Mucosa of descending colon (tissue), 3 donors: Measurements from ENCODE around the gene RAET1E. TPM values are rescaled to one million over a fixed set of nuclear protein-coding genes. Genes with fewer than 3 reads are reported as not detected.
"Not testable (repeated sequence)": the region's sequence is repeated elsewhere in the genome, so short reads cannot be mapped to it uniquely, and the experiment has no call there.

Source experiments
- ATAC-seq: fragments of 200-7000 bp; cut with Tn5 transposase; one replicate; pipeline ENCODE4 v1.9.1; 2020; ENCODE audit warnings: mild to moderate bottlenecking, moderate library complexity
- DNase-seq, 3 donors: peaks; one replicate each; pipeline ENCODE4 v3.0.0-alpha.2; 2020
- H3K36me3 ChIP-seq: fragments of 200-600 bp; one replicate; pipeline ENCODE4 v1.8.0; 2021; ENCODE audit warnings: low read depth, mild to moderate bottlenecking
- H3K4me1 ChIP-seq: fragments of 200-600 bp; one replicate; pipeline ENCODE4 v1.8.0; 2021; ENCODE audit warnings: low read depth, mild to moderate bottlenecking
- H3K4me3 ChIP-seq: fragments of 200-600 bp; one replicate; pipeline ENCODE4 v1.8.0; 2021; ENCODE audit warnings: mild to moderate bottlenecking
- H3K9me3 ChIP-seq: fragments of 200-600 bp; one replicate; pipeline ENCODE4 v1.8.0; 2021; ENCODE audit warnings: mild to moderate bottlenecking
- intact Hi-C, 2 donors: fragments of 100-400 bp; cut with DNase I in 1 of 2; cut with micrococcal nuclease in 1 of 2; formaldehyde crosslinking; loops; one replicate each; pipeline versions ENCODE4 v1.11.0 to v1.11.1; 2022; cut with DNase I, micrococcal nuclease
- total RNA-seq, 3 donors: library from RNA; stranded (reverse); fragmentation: NEBNext Ultra II Directional in 2 of 3; extraction: Animal tissue kit (Norgen Biotek cat#: 25700) in 2 of 3; gene quantifications; one replicate each; pipeline versions ENCODE4 v1.2.1 to v1.2.4, GENCODE V29; 2021 to 2023
- TF ChIP-seq, protein P1 (sequence below): fragments of 200-600 bp; IDR thresholded peaks from one replicate; pipeline ENCODE4 v1.8.0; 2022; ENCODE audit warnings: antibody characterized with exemption, mild to moderate bottlenecking
- donor health status: DM: no; HTN: no; CAD: no; lungs with moderate emphysema.
- donor health status: DM: no; HTN: no; CAD: no.
- donor health status: DM: no; HTN: yes; CAD: no.

RAET1E gene
- total RNA-seq, 3 donors from 2014 or later: 0.16 to 0.58 TPM; not detected in 1

DNA sequence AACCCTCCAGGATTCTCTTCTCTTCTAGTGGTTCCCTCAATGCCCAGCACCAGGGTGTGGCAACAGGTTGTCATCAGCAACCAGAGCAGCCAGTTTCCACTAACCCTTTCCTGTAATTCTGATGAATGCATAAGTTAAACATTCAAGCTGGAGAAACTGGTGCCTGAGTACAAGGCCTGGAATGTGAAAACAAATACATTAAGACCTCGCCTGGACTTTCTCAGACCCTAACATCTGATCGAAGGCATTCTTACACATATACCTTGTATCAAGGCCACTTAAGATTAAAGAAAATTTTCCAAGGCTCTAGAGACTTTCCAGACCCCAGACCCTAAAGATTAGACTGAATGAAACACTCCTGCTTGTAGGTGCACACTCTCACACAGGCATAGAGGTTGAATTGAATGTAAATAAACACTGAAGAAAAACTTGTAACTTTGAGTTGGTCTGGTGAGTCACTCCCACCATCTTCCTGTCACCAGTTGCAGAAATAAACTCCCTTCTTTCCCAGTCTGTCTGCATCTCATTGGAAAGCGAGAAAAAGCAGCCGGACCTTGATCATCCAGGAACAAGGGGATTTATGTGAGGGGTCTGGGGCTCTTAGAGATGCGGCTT, 42.8 kb downstream of the RAET1E start:
- Histone ChIP-seq H3K36me3 (no peaks in the 10 kb centered on the region), H3K9me3 (no peaks in the 10 kb centered on the region), H3K4me3 (no peak overlapping the region), H3K4me1 (peaks cover 7% of the 10 kb centered on the region)
- intact Hi-C loops: no loop called here
- TF ChIP-seq, protein P1, sequence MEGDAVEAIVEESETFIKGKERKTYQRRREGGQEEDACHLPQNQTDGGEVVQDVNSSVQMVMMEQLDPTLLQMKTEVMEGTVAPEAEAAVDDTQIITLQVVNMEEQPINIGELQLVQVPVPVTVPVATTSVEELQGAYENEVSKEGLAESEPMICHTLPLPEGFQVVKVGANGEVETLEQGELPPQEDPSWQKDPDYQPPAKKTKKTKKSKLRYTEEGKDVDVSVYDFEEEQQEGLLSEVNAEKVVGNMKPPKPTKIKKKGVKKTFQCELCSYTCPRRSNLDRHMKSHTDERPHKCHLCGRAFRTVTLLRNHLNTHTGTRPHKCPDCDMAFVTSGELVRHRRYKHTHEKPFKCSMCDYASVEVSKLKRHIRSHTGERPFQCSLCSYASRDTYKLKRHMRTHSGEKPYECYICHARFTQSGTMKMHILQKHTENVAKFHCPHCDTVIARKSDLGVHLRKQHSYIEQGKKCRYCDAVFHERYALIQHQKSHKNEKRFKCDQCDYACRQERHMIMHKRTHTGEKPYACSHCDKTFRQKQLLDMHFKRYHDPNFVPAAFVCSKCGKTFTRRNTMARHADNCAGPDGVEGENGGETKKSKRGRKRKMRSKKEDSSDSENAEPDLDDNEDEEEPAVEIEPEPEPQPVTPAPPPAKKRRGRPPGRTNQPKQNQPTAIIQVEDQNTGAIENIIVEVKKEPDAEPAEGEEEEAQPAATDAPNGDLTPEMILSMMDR: no peak
- DNase-seq (no peak), ATAC-seq (peak; percentile 75)

DNA sequence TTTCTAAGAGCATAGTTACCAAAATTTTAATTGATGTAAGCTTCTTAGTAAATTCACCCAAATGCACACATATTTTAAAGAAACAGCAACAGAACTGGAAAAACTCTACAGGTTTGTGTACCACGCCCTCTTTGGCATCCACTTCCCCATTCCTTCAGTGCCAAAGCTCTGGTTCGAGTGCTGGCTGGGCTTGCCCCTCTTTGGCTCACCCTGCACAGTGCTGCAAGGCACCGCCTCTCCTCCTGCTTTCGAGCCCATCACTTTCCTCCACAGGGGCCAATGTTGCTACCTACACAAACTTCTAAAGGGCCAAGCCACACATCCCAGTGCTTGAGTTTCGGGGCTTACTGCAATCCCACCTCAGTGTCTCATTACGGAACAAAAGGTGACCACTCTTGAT, 43.4 kb downstream of the RAET1E start:
- intact Hi-C loops: no loop called here
- DNase-seq: no peak
- Histone ChIP-seq H3K9me3 (no peaks in the 10 kb centered on the region), H3K36me3 (no peaks in the 10 kb centered on the region), H3K4me1 (peaks cover 7% of the 10 kb centered on the region), H3K4me3 (no peak overlapping the region)
- peak; percentile 52 for ATAC-seq
- TF ChIP-seq, protein P1: no peak

DNA sequence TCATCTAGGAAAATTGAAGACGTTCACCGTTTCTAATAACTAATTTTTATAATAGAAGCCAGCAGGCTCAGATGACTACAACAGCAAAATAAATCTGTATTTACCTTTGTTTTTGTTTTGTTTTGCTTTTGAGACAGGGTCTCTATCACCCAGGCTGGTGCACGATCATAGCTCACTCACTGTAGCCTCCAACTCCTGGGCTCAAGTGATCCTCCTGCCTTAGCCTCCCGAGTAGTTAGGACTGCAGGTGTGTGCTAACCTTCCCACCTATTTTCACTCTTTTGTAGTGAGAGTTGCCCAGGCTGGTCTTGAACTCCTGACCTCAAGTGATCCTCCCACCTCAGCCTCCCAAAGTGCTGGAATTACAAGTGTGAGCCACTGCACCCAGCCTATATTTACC, 43.9 kb downstream of the RAET1E start:
- DNase-seq, H3K9me3 ChIP-seq, intact Hi-C loops: not testable (repeated sequence)

DNA sequence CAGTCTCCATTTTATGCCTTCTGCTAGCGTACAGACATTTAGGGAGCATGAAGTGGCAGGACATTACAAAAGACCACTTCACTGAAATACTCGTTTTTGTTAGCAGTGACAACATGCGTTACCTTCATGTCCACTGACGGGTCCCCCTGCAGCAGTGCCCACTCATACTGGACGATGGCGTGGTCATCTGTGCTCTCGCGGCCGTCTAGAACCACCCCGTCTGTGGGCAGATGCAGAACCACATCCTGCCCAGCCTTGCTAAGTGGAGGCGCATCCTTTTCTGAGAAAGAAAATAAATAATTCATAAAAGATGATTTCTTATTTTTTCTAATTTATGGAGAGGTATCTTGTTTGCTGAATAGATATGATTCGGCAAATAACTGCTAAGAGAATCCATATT, 45.0 kb downstream of the RAET1E start:
- DNase-seq (no peak), ATAC-seq (no peak)
- Histone ChIP-seq H3K4me1 (peaks cover 7% of the 10 kb centered on the region), H3K4me3 (no peak overlapping the region), H3K9me3 (no peaks in the 10 kb centered on the region), H3K36me3 (no peaks in the 10 kb centered on the region)
- TF ChIP-seq, protein P1: no peak
- intact Hi-C loops: no loop called here

More for the DNA sequence above, 43.9 kb downstream of the RAET1E start:
- not testable (repeated sequence) for H3K4me1 ChIP-seq, ATAC-seq, H3K4me3 ChIP-seq, H3K36me3 ChIP-seq

DNA sequence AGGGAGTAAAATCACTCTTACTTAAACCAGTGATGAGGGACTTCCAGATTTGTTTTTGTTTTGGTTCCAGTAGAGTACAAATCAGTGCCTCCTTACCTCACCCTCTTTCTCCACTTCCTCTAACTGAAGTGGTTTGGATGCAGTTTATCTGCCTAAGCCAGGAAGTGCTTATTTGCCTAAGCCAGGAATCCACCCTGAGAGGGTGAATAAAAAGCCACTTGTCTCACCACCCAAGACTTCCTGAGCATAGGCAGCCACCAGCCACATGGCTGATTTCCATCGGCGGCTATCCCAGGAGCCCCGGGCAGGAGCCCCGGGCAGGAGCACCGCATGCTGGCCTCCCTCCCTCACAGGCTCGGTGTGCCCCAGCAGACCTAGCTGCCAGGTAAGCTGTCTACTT, 45.7 kb downstream of the RAET1E start:
- H3K36me3 ChIP-seq: no peaks in the 10 kb centered on the region
- H3K9me3 ChIP-seq: no peaks in the 10 kb centered on the region
- no peak overlapping the region for H3K4me3 ChIP-seq
- peaks cover 7% of the 10 kb centered on the region for H3K4me1 ChIP-seq
- intact Hi-C loops: no loop called here
- ATAC-seq (peak; percentile 70), DNase-seq (no peak)
- TF ChIP-seq, protein P1: no peak

- intact Hi-C loops: no loop called here
- H3K9me3 ChIP-seq: no peaks in the 10 kb centered on the region
- no peaks in the 10 kb centered on the region for H3K36me3 ChIP-seq
- DNase-seq (no peak), ATAC-seq (no peak)
- peaks cover 8% of the 10 kb centered on the region for H3K4me1 ChIP-seq
- no peak overlapping the region for H3K4me3 ChIP-seq
- TF ChIP-seq, protein P1: no peak
These were observed 46.3 kb downstream of the RAET1E start for GRCh38 chr6:149851461-149852110.

- H3K36me3 ChIP-seq, ATAC-seq, DNase-seq, H3K9me3 ChIP-seq, H3K4me1 ChIP-seq, intact Hi-C loops, H3K4me3 ChIP-seq: not testable (repeated sequence)
These were observed 49.6 kb downstream of the RAET1E start for GRCh38 chr6:149848343-149848742.
